ENCODE results near the gene AP2A2.

DNA sequence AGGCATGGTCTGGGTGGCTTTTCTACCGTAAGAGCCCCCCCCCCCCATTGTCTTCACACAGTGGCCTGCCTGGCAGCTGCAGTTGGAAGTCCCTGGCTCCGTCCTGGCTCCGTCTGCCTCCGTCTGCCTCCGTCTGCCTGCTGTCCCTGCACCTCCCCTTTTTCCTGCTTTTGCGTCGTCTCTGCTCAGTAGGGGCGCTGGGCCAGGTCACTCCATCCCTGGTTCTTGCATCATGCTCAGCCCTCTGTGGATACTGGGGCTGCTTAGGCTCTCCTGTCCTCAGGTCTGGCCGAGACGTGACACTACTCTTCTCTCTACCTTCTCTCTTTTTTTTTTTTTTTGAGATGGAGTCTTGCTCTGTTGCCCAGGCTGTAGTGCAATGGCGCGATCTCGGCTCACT, 27.8 kb downstream of the AP2A2 start:
- TF ChIP-seq, protein P1, sequence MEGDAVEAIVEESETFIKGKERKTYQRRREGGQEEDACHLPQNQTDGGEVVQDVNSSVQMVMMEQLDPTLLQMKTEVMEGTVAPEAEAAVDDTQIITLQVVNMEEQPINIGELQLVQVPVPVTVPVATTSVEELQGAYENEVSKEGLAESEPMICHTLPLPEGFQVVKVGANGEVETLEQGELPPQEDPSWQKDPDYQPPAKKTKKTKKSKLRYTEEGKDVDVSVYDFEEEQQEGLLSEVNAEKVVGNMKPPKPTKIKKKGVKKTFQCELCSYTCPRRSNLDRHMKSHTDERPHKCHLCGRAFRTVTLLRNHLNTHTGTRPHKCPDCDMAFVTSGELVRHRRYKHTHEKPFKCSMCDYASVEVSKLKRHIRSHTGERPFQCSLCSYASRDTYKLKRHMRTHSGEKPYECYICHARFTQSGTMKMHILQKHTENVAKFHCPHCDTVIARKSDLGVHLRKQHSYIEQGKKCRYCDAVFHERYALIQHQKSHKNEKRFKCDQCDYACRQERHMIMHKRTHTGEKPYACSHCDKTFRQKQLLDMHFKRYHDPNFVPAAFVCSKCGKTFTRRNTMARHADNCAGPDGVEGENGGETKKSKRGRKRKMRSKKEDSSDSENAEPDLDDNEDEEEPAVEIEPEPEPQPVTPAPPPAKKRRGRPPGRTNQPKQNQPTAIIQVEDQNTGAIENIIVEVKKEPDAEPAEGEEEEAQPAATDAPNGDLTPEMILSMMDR (conservative IDR thresholded peaks at IDR 0.05; ENCODE audit: low read depth, low read length) = no peak
- TF ChIP-seq EZH2 (IDR thresholded peaks at IDR 0.05; ENCODE audit: low read length, unreplicated experiment) = no peak

Data from PC-3 (cell line).